Activated T-cell treated with anti-CD3 and anti-CD28 coated beads, Interleukin-2, amount 50 U/mL, for 72 hours (primary cell): ENCODE measurements around the gene RFX4. TPM values are rescaled to one million over a fixed set of nuclear protein-coding genes. Genes with fewer than 3 reads are reported as not detected.

Source experiments
- ATAC-seq, 2 donors: fragments of 150-1000 bp; cut with Tn5 transposase; replicated peaks in 1 of 2; 2 replicates each; pipeline ENCODE4 v1.10.0; 2021; ENCODE audit warnings: moderate library complexity in 2 of 2, mild to moderate bottlenecking in 1 of 2
- DNase-seq, 2 donors: peaks; one replicate each; pipeline ENCODE4 v3.0.0; 2021 to 2022; ENCODE audit warnings: mixed read lengths in 1 of 2
- H3K27ac Mint-ChIP-seq: one replicate; pipeline ENCODE4 v1.8.0; 2022; ENCODE audit warnings: mild to moderate bottlenecking, moderate library complexity, mixed read lengths
- H3K27me3 Mint-ChIP-seq: one replicate; pipeline ENCODE4 v1.8.0; 2022; ENCODE audit warnings: low read depth, mixed read lengths
- H3K36me3 Mint-ChIP-seq, 2 donors: one replicate each; pipeline ENCODE4 v1.8.0; 2022; ENCODE audit warnings: mixed read lengths in 2 of 2, mild to moderate bottlenecking in 1 of 2; ENCODE audit not compliant: insufficient read depth in 2 of 2
- H3K4me1 Mint-ChIP-seq: one replicate; pipeline ENCODE4 v1.8.0; 2022; ENCODE audit warnings: low read depth, mixed read lengths
- H3K4me3 Mint-ChIP-seq, 2 donors: one replicate each; pipeline ENCODE4 v1.8.0; 2022; ENCODE audit warnings: mild to moderate bottlenecking in 2 of 2, mixed read lengths in 2 of 2, moderate library complexity in 2 of 2
- H3K9me3 Mint-ChIP-seq, 2 donors: one replicate each; pipeline ENCODE4 v1.8.0; 2022; ENCODE audit warnings: mixed read lengths in 2 of 2
- total RNA-seq, 2 donors: library from RNA; stranded (reverse); gene quantifications; one replicate each; pipeline ENCODE4 v1.2.3, GENCODE V29; 2022

RFX4 gene
- total RNA-seq, 2 donors from 2014 or later, result not detected

DNA sequence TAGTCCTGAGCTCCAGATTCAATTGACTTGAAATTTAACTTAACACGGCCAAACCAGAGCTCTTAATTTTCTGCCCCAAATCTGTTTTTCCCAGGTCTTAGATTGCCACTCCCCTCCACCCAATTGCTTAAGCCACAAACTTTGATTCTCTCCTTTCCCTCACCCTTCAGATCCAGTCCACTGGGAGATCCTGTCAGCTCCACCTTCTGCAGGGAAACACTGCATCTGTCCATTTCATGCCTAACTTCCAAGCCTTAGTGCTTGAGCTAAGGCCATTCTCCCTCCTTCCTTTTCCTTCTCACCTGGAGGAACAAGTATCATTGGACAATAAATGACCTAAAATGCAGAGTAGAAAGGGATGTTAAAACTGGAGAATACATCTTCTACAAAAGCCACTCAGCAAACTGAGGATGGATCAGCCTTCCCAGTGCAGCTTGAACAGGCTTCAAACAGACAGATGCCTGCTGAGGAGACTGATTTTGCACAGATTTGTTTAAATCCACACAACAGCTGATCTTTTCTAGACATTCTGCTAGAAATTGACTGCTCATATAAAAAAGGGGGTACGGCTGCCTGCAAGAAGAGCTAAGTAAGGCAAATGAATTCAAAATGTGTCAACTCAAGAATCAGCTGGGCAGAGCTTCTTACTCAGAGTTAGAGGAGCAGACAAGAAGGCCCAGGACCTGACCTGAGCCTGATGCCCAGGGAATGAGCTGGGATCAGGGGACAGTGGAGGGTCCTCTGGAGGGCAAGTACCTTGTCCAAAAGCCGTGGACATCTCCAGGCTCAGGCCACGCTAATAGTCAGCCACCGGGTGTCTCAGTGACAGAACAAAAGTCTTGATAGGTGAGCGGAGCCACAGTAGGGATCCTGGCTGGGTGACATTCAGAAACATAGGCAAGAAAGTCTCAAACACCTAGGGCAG is 110.4 kb downstream of the RFX4 start:
- H3K27me3 Mint-ChIP-seq, result no peaks in the 10 kb centered on the region
- no peaks in the 10 kb centered on the region for H3K36me3 Mint-ChIP-seq
- no peak for DNase-seq
- no peaks in the 10 kb centered on the region for H3K9me3 Mint-ChIP-seq
- no peak overlapping the region for H3K27ac Mint-ChIP-seq
- ATAC-seq, result no peak
- no peaks in the 10 kb centered on the region for H3K4me1 Mint-ChIP-seq
- H3K4me3 Mint-ChIP-seq, result no peak overlapping the region

DNA sequence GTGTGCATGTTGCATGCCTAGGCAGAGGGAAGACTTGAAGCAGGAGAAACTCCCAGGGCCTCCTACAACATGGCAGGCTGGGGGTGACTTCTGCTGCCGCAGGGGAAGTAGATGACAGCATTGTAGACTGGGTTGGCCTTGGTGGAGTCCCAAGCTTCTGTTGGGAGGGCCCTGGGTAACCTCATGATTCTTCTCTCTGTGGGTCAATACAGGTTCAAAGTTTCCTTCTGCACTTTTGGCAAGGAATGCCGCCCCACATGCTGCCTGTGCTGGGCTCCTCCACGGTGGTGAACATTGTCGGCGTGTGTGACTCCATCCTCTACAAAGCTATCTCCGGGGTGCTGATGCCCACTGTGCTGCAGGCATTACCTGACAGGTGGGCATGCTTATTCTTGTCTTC is 113.3 kb downstream of the RFX4 start:
- Mint-ChIP-seq H3K4me1 (no peaks in the 10 kb centered on the region), H3K9me3 (peaks cover 4 to 5% of the 10 kb centered on the region in 2 donors), H3K36me3 (peaks cover 3 to 10% of the 10 kb centered on the region in 2 donors), H3K27ac (no peak overlapping the region), H3K27me3 (no peaks in the 10 kb centered on the region), H3K4me3 (no peak overlapping the region)
- ATAC-seq, result no peak
- DNase-seq, result no peak

DNA sequence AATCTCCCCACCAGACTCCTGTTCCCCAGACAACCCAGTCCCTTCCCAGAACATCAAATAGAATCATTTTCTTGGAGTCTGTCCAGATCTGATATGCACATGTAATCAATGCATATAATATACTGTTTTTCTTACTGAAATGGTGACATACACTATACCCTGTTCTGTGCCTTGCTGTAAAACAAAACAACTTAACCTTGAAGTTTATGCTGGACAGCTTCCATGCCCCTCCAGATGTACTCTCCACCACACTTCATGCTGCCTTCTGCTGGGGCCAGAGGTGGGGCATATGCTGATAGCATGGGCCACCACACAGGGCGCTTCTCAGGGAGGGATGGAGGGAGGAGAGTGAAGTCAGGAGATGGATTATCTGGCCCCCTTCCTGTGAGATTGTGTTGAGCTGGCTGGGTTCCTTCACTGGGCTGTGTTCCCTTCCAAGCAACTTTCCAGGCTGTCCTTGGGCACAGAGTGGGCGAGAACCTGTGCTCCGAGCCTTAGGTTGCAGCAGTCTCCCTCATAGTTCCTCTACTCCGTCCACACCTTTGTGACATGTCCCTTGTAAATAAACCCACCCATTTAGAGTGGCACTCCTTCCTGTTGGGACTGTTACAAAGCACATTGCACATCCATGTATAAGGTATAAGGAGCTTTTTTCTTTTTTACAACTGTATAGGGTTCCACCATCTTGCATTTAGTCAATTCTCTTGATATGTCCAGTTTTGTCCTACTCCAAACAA is 114.0 kb downstream of the RFX4 start:
- H3K4me3 Mint-ChIP-seq, result no peak overlapping the region
- DNase-seq, result no peak
- no peak for ATAC-seq
- H3K9me3 Mint-ChIP-seq, result peaks cover 9 to 10% of the 10 kb centered on the region in 2 donors
- H3K36me3 Mint-ChIP-seq, result peaks cover 5 to 16% of the 10 kb centered on the region in 2 donors
- H3K4me1 Mint-ChIP-seq, result no peaks in the 10 kb centered on the region
- no peaks in the 10 kb centered on the region for H3K27me3 Mint-ChIP-seq
- no peak overlapping the region for H3K27ac Mint-ChIP-seq

DNA sequence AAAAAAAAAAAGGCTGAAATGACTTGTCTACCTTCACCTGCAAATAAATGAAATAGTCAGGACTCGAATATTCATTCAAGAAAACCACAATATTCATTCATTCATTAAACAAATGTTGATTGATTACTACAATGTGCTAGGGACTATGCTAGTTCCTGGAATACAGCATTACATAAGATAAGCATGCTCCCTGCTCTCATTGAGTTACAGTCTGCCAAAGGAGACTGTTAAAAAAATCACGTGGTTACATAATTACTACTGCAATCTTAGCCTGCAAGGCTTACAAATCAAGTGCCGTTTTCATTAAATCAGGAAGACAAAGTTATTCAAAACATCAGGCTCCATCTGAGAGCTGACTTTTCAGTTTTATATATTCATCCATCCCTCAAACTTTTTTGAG is 121.3 kb downstream of the RFX4 start:
- no peak for DNase-seq
- no peaks in the 10 kb centered on the region for H3K27me3 Mint-ChIP-seq
- ATAC-seq, result no peak
- H3K4me1 Mint-ChIP-seq, result no peaks in the 10 kb centered on the region
- H3K27ac Mint-ChIP-seq, result no peak overlapping the region
- H3K9me3 Mint-ChIP-seq, result peaks cover 6 to 7% of the 10 kb centered on the region in 2 donors
- H3K4me3 Mint-ChIP-seq, result no peak overlapping the region
- peaks cover 2 to 14% of the 10 kb centered on the region in 2 donors for H3K36me3 Mint-ChIP-seq

DNA sequence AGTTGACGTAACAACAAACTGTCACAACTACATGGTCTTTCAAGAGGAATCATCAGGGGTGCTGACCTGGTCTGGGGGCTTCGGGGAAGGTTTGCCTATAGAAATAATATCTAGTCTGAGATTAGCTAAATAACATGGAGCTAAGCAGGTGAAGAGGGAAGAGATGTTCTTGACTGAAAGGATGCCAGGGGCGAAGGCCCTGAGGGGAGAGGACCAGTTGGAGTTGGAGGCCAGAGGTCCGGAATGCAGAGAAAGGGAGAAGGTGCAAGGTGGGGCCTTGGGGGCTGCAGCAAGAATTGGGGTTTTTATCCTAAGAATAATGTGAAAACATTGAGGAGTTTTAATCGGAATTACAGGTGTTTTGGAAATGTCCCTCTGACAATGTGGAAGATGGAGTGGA is 123.2 kb downstream of the RFX4 start:
- Mint-ChIP-seq H3K36me3 (peaks cover 2 to 8% of the 10 kb centered on the region in 2 donors), H3K27ac (no peak overlapping the region), H3K4me1 (no peaks in the 10 kb centered on the region), H3K27me3 (no peaks in the 10 kb centered on the region), H3K4me3 (no peak overlapping the region), H3K9me3 (peaks cover 5 to 7% of the 10 kb centered on the region in 2 donors)
- DNase-seq (no peak), ATAC-seq (no peak)

DNA sequence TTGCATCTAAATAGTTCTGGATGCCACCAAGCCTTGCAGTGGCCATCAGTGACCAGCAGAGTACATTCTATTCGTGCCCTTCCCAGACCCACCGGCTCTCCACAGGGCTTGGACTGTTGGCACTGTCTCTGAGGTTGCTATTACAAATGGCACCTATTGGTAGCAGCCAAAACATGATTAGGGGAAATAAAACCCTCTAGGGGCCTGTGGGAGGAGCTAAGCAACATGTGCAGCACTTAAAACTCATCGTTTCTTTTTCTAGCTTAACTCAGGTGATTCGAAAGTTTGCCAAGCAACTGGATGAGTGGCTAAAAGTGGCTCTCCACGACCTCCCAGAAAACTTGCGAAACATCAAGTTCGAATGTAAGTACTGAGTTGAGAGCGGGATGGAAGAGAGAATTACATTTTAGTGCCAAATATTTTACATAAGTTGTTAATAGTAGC is 126.3 kb downstream of the RFX4 start:
- no peaks in the 10 kb centered on the region for H3K27me3 Mint-ChIP-seq
- H3K4me1 Mint-ChIP-seq, result no peaks in the 10 kb centered on the region
- no peak overlapping the region for H3K4me3 Mint-ChIP-seq
- no peaks in the 10 kb centered on the region for H3K36me3 Mint-ChIP-seq
- no peak overlapping the region for H3K27ac Mint-ChIP-seq
- ATAC-seq, result no peak
- no peaks in the 10 kb centered on the region for H3K9me3 Mint-ChIP-seq
- no peak for DNase-seq

DNA sequence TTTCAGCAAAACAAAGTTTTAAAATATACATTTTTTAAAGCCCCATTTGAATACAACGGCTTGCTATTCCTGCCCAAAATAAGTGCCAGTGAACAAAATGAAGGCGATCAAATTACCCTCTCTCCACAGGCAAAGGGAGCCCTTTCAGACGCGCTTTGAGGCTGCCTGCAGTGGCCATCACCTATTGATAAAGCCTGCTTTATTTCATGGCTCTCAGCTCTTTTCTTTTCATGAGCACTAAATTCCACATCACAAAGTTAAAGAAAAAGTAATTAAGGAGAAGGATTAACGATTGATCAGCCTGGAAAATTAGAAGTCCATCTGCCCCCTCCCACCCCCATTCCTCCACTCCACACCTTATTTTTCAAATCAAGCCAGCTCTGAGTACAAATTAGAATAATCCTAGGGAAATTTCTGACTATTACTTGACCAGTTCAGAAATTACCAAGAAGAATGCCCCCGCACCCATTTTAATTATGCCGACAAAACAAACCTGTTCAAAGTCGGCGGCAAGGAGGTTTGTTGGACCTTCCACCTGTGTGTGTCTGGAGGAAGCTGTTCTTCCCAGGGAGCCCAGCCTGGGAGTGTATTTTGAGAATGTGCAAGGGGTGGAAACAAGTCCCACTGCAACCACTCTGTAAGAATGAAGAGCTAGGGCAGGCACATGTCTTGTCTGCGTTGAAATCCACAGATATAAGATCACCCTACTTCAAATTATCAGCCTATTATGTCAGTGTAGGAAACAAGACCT is 127.5 kb downstream of the RFX4 start:
- H3K27ac Mint-ChIP-seq, result no peak overlapping the region
- DNase-seq (no peak), ATAC-seq (no peak)
- H3K4me1 Mint-ChIP-seq, result no peaks in the 10 kb centered on the region
- no peaks in the 10 kb centered on the region for H3K27me3 Mint-ChIP-seq
- H3K36me3 Mint-ChIP-seq, result no peaks in the 10 kb centered on the region
- H3K4me3 Mint-ChIP-seq, result no peak overlapping the region
- no peaks in the 10 kb centered on the region for H3K9me3 Mint-ChIP-seq

DNA sequence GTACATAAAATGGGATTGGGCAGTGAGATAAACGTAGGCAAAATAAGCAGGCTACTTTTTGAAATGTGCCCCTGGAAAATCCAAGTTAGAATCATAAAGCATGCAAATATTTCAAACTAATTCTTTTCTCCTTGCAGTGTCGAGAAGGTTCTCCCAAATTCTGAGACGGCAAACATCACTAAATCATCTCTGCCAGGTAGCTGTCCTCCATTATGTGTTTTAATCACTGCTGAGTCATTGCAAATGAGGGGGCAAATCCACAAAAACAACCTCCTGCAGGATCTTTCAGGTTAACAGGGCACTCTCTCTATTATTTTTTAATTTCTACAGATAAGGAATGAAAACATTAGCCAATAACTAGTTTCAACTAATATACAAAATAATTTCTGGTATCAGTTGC is 128.5 kb downstream of the RFX4 start:
- H3K4me1 Mint-ChIP-seq, result no peaks in the 10 kb centered on the region
- H3K27me3 Mint-ChIP-seq, result no peaks in the 10 kb centered on the region

DNA sequence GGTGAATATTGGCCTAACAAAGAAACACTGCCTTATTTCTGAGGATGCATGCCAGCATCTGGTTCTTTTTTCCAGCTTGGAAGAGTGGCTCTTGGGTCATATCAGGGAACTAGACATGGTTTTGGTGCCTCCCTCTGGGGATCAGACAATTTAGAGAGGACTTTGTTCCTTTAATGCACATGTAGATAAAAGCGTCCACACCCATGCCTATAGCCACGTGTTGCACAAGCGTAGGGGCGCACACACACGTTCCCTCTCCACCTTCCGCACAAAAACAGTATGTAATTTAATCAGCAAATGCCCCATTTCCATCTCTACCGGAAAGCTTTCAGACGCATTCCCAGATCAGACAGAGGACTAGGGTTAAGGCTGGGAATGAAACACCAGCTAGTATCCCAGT is 130.0 kb downstream of the RFX4 start:
- DNase-seq (no peak), ATAC-seq (no peak)
- Mint-ChIP-seq H3K9me3 (no peaks in the 10 kb centered on the region), H3K36me3 (no peaks in the 10 kb centered on the region), H3K4me3 (no peak overlapping the region), H3K4me1 (no peaks in the 10 kb centered on the region), H3K27me3 (no peaks in the 10 kb centered on the region), H3K27ac (no peak overlapping the region)

More for the DNA sequence above, 128.5 kb downstream of the RFX4 start:
- Mint-ChIP-seq H3K27ac (no peak overlapping the region), H3K36me3 (no peaks in the 10 kb centered on the region), H3K4me3 (no peak overlapping the region), H3K9me3 (no peaks in the 10 kb centered on the region)
- ATAC-seq, result no peak
- no peak for DNase-seq

DNA sequence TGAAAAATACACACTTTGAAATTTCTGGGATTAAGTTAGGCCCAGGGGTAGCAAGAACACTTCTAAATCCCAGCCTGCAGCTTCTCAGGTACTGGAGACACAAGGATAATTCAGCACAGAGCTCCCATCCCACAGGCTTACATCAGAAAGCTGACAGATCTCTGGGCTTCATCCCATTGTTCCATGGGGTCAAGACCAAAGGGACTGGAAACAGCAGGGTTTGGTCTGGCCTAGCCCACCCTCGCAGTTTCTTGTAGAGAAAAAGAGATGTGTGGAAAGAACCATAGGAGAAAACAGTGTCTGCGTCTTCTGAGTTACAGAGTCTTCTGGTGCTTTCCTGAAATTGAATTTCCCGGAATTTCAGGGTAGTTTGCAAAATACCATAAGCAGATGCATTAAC is 132.1 kb downstream of the RFX4 start:
- H3K4me1 Mint-ChIP-seq, result no peaks in the 10 kb centered on the region
- no peak for DNase-seq
- no peak overlapping the region for H3K27ac Mint-ChIP-seq
- H3K27me3 Mint-ChIP-seq, result no peaks in the 10 kb centered on the region
- H3K9me3 Mint-ChIP-seq, result no peaks in the 10 kb centered on the region
- H3K4me3 Mint-ChIP-seq, result no peak overlapping the region
- ATAC-seq, result no peak
- H3K36me3 Mint-ChIP-seq, result no peaks in the 10 kb centered on the region

DNA sequence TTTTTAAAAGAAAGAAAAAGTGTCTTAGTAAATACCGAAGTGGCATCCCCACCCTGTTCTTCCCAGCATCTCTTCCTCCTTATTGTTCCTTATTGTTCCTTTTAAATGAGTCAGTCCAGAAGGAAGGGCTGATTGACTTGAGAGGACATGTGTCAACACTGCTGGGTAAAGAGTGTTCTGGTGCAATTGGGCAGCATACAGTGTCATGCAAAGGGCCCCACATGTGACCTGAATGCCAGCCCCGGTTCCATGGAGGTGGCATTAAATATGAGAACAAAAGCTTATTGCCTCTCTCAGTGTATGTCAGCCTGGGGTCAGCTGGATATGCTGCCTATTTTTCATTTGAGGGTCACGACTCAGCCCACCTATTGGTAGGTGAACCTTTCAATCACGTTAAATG is 132.8 kb downstream of the RFX4 start:
- ATAC-seq (no peak), DNase-seq (no peak)
- no peak overlapping the region for H3K27ac Mint-ChIP-seq
- H3K27me3 Mint-ChIP-seq, result no peaks in the 10 kb centered on the region
- no peaks in the 10 kb centered on the region for H3K9me3 Mint-ChIP-seq
- no peaks in the 10 kb centered on the region for H3K4me1 Mint-ChIP-seq
- H3K36me3 Mint-ChIP-seq, result no peaks in the 10 kb centered on the region
- H3K4me3 Mint-ChIP-seq, result no peak overlapping the region

DNA sequence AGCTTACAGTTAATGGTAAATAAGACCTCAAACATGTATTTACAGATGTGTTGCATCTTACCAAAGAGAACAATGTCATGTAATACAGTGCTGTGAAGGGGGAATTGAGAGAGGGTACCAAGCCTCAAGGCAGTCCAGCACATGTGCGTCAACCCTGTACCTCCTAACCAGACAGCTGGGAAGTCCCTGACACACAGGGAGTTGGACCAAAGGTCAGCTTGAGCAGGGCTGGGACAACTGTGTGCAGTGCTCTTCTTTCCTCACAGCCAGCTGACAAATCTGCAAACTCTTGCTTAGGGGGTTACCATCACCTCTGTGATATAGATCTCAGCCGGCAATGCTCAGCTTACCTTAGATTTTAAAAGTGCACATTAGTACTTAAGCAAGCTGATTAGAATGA is 134.9 kb downstream of the RFX4 start:
- no peak for DNase-seq
- Mint-ChIP-seq H3K9me3 (no peaks in the 10 kb centered on the region), H3K4me3 (no peak overlapping the region), H3K27me3 (no peaks in the 10 kb centered on the region), H3K4me1 (no peaks in the 10 kb centered on the region), H3K36me3 (no peaks in the 10 kb centered on the region), H3K27ac (no peak overlapping the region)
- no peak for ATAC-seq

DNA sequence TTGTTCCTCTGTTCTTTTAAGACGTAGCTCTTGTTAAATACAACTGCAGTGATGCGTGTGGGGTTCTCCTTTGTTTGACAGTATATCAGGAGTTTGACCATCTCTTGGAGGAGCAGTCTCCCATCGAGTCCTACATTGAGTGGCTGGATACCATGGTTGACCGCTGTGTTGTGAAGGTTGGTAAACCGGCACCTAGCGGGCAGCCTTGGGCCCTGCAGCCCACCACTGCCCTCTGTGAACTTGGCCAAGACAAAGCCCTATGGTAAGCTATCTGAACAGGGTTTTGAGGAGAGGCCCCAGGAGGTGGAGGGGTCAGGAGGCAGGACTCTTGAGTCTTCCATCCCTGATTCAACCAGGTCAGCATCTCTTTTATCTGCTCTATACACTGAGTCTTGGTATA is 137.1 kb downstream of the RFX4 start:
- Mint-ChIP-seq H3K4me3 (no peak overlapping the region), H3K36me3 (no peaks in the 10 kb centered on the region), H3K9me3 (no peaks in the 10 kb centered on the region), H3K27me3 (no peaks in the 10 kb centered on the region), H3K4me1 (no peaks in the 10 kb centered on the region), H3K27ac (no peak overlapping the region)
- ATAC-seq, result no peak
- no peak for DNase-seq
